Fibroblast of villous mesenchyme (primary cell): ENCODE data around the gene CLDN34. TPM values are rescaled to one million over a fixed set of nuclear protein-coding genes. Genes with fewer than 3 reads are reported as not detected.

Source experiments
- DNase-seq: peaks from one replicate; pipeline ENCODE4 v3.0.0-alpha.2; 2010; ENCODE audit warnings: low read depth
- H3K4me3 ChIP-seq: 2 replicates; pipeline ENCODE4 v1.5.1; 2011; ENCODE audit warnings: low read depth, mild to moderate bottlenecking, low read length
- total RNA-seq: library from RNA; depleted of rRNA; stranded (reverse); fragments of >200 nt; gene quantifications from 2 replicates; pipeline ENCODE4 v1.2.3, GENCODE V29; 2012
- TF ChIP-seq, protein P1 (sequence below): IDR thresholded peaks from 2 replicates; pipeline ENCODE4 v1.5.1; 2012; ENCODE audit warnings: low read depth, mild to moderate bottlenecking, low read length; ENCODE audit not compliant: insufficient read depth

The CLDN34 gene, protein sequence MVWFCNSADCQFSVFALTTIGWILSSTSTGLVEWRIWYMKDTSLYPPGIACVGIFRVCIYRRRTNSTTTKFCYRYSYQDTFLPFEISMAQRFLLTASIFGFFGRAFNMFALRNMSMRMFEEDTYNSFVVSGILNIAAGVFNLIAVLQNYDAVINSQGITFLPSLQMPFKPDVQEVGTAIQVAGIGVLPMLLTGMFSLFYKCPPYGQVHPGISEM
- under 0.01 TPM in 1 of 2 replicates, not detected in the other for total RNA-seq

GRCh38 chrX:9966775-9967408 lies at the start of gene CLDN34:
Gene CLDN34 (plus strand): TSS chrX:9967358. CDS start chrX:9967358, 0 bp downstream.
- H3K4me3 ChIP-seq = no peak within 1 kb of the TSS
- DNase-seq = peak; percentile 5

GRCh38 chrX:9917861-9918260 lies 49.3 kb upstream of the CLDN34 start:
- no peak overlapping the region for H3K4me3 ChIP-seq
- TF ChIP-seq, protein P1, sequence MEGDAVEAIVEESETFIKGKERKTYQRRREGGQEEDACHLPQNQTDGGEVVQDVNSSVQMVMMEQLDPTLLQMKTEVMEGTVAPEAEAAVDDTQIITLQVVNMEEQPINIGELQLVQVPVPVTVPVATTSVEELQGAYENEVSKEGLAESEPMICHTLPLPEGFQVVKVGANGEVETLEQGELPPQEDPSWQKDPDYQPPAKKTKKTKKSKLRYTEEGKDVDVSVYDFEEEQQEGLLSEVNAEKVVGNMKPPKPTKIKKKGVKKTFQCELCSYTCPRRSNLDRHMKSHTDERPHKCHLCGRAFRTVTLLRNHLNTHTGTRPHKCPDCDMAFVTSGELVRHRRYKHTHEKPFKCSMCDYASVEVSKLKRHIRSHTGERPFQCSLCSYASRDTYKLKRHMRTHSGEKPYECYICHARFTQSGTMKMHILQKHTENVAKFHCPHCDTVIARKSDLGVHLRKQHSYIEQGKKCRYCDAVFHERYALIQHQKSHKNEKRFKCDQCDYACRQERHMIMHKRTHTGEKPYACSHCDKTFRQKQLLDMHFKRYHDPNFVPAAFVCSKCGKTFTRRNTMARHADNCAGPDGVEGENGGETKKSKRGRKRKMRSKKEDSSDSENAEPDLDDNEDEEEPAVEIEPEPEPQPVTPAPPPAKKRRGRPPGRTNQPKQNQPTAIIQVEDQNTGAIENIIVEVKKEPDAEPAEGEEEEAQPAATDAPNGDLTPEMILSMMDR = no peak
- DNase-seq = no peak

More at GRCh38 chrX:9966775-9967408, at the start of gene CLDN34:
- TF ChIP-seq, protein P1 = no peak

DNA sequence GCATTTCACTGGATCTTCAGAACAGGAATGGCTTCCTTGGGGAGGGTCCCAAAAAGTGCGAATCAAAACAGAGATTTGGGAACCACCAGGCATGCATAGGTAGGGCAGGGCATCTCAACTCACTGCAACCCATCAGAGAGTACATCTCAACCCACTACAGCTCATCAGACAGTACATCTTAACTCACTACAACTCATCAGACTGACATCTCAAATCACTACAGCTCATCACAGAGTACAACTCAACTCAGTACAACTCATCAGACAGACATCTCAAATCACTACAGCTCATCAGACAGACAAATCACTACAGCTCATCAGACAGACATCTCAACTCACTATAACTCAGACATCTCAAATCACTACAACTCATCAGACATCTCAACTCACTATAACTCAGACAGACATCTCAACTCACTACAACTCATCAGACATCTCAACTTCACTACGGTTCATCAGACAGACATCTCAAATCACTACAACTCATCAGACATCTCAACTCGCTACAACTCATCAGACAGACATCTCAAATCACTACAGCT lies 47.5 kb upstream of the CLDN34 start:
- H3K4me3 ChIP-seq = no peak overlapping the region
- DNase-seq = no peak
- TF ChIP-seq, protein P1 = no peak

DNA sequence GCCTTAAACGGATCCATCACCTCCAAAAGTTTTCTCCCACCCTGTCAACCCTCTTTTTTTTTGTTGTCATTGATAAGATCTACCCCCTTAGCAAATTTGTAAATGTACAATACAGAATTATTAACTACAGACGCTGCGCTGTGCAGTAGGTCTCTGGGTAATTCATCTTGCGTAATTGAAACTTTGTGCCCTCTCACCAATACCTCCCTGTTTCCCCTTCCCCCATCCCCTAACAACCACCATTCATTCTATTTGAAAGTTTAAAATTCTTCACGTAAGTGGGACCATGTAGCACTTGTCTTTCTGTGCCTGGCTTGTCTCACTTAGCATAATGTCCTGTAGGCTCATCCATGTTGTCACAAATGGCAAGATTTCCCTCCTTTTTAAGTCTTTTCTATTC lies 45.8 kb upstream of the CLDN34 start:
- DNase-seq = no peak
- H3K4me3 ChIP-seq = no peak overlapping the region
- TF ChIP-seq, protein P1 = no peak

DNA sequence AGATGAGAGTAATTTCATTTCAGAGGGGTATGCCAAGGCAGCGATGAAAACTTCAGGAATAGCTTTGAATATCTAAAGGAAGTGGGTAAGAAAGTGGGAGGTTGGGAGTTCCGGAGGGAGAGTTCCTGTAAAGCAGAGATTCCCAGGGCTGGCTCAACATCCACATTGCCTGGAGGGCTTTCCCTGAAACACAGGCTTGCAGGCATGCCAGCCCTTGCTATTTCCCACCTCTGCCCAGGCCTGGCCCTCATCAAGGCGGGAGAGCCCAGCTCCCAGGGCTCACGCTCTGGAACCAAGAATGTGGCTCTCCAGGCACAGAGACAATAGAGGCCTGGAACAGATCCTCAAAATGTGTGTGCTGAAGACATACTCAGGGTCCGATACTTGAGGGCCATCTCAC lies 43.8 kb upstream of the CLDN34 start:
- H3K4me3 ChIP-seq = no peak overlapping the region
- DNase-seq = no peak
- TF ChIP-seq, protein P1 = no peak

DNA sequence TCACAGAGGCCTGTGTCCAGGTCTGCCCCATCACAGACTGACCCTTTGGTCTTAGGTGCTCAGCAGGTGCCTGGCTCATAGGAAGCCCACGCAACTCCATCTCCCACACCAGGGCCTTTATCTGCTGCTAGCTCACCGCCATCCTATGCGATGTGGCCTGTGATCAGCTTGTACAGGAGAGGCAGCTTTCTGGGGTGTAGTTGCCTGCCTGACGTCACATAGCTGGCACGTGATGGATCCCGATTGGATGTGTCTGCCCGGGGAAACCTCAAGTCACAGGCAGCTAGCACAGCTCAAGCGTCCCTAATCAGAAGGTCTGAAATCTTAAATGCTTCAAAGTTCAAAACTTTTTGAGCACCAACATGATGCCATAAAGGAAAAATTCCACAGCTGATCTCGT lies 41.2 kb upstream of the CLDN34 start:
- DNase-seq = no peak
- no peak overlapping the region for H3K4me3 ChIP-seq
- TF ChIP-seq, protein P1 = no peak
